ENCODE results near the gene DNAJC13. TPM values are rescaled to one million over a fixed set of nuclear protein-coding genes. Genes with fewer than 3 reads are reported as not detected.

DNAJC13 gene
- total RNA-seq, 1 donor = 116 TPM

DNA sequence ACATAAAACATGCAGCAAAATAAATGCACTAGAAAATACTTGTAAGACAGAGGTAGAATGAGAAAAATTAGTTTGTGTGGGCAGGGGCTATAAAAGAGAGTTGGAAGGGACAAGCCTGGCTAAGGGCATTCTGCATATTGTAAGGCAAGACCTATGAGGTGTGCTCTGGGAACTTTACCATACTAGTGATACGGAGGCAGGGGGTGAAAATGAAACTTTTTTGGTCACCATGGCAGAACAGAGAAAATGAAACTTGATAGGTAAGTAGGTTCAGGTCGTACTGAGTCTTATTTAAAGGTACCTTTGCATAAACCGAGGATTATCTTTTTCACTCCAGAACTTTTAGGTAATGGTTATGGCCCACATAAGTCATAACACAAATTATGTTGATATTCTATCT, 105.1 kb downstream of the DNAJC13 start:
- TF ChIP-seq CTCF (IDR thresholded peaks at IDR 0.05; ENCODE audit: extremely low read depth, low read depth, low read length) = no peak
- Histone ChIP-seq H3K4me3 (ENCODE audit: insufficient read depth, low read length) (no peak overlapping the region), H3K27me3 (ENCODE audit: insufficient read depth, low read length) (no peaks in the 10 kb centered on the region), H3K4me2 (ENCODE audit: insufficient read depth, low read length) (no peak overlapping the region), H3K4me1 (ENCODE audit: insufficient read depth, low read length) (no peaks in the 10 kb centered on the region), H4K20me1 (ENCODE audit: insufficient read depth, low read length) (no peaks in the 10 kb centered on the region), H2AFZ (ENCODE audit: low read length) (no peak overlapping the region), H3K9me3 (ENCODE audit: low read depth, low read length) (no peaks in the 10 kb centered on the region), H3K36me3 (ENCODE audit: insufficient read depth, low read length) (peaks cover 64% of the 10 kb centered on the region), H3K79me2 (ENCODE audit: insufficient read depth, low read length) (no peaks in the 10 kb centered on the region), H3K27ac (ENCODE audit: low read depth, low read length) (no peak overlapping the region)
- DNase-seq (ENCODE audit: insufficient read length, low spot score, missing footprints) = no peak

GRCh38 chr3:132530624-132531023, 113.3 kb downstream of the DNAJC13 start:
- H3K36me3 ChIP-seq (ENCODE audit: insufficient read depth, low read length) = peaks cover 47% of the 10 kb centered on the region

DNA sequence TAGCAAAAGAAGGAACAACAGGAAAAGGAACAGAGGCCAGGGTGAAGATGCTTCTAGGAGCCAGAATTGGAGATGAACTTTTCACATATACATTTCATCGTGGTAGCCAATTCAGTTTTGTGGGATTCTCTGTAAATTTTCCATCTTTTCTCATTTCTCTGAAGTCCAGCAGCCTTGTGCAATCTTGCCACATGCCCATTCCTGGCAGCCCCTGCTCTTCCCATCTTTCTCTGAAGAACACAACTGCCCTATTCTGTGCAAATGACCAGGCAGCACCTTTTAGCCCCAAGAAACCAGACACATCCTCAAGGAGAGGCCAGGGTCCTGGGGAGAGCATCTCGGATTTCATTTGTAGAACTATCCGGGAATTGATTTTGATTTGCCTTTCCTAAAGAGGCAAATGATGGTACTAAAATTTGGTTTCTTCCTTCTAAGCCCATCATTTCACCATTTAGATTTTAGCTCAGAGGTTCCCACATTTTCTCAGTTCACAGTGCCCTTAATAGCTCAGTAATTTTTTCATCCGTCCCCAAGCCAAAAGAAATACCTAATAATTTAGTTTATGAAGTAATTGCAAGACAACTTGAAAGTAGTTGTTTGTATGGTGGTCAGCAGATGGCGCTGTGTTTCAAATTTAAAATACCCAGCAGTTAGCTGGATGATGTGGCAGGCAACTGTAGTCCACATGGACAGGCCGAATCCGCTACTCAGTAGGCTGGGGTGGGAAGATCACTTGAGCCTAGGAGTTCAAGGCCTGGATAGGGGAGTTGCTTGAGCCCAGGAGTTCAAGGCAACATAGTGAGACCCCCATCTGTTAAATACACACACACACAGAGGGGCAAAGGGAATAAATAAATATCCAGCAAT, 118.5 kb downstream of the DNAJC13 start:
- peak; percentile 62 for TF ChIP-seq CTCF (IDR thresholded peaks at IDR 0.05; ENCODE audit: extremely low read depth, low read depth, low read length)
- peaks cover 17% of the 10 kb centered on the region for H3K36me3 ChIP-seq (ENCODE audit: insufficient read depth, low read length)
- peak overlapping the region; percentile 78 for H3K27ac ChIP-seq (ENCODE audit: low read depth, low read length)
- no peaks in the 10 kb centered on the region for H3K9me3 ChIP-seq (ENCODE audit: low read depth, low read length)
- H3K4me2 ChIP-seq (ENCODE audit: insufficient read depth, low read length) = no peak overlapping the region
- H3K4me3 ChIP-seq (ENCODE audit: insufficient read depth, low read length) = no peak overlapping the region
- peaks cover 7% of the 10 kb centered on the region for H3K4me1 ChIP-seq (ENCODE audit: insufficient read depth, low read length)
- peaks cover 3% of the 10 kb centered on the region for H3K79me2 ChIP-seq (ENCODE audit: insufficient read depth, low read length)
- no peaks in the 10 kb centered on the region for H4K20me1 ChIP-seq (ENCODE audit: insufficient read depth, low read length)
- no peaks in the 10 kb centered on the region for H3K27me3 ChIP-seq (ENCODE audit: insufficient read depth, low read length)
- H2AFZ ChIP-seq (ENCODE audit: low read length) = peak overlapping the region; percentile 35
- DNase-seq (ENCODE audit: insufficient read length, low spot score, missing footprints) = no peak

More at GRCh38 chr3:132530624-132531023, 113.3 kb downstream of the DNAJC13 start:
- Histone ChIP-seq H3K4me3 (ENCODE audit: insufficient read depth, low read length) (no peak overlapping the region), H3K79me2 (ENCODE audit: insufficient read depth, low read length) (no peaks in the 10 kb centered on the region), H4K20me1 (ENCODE audit: insufficient read depth, low read length) (no peaks in the 10 kb centered on the region), H2AFZ (ENCODE audit: low read length) (no peak overlapping the region), H3K27ac (ENCODE audit: low read depth, low read length) (no peak overlapping the region), H3K4me1 (ENCODE audit: insufficient read depth, low read length) (no peaks in the 10 kb centered on the region), H3K27me3 (ENCODE audit: insufficient read depth, low read length) (no peaks in the 10 kb centered on the region), H3K9me3 (ENCODE audit: low read depth, low read length) (no peaks in the 10 kb centered on the region), H3K4me2 (ENCODE audit: insufficient read depth, low read length) (no peak overlapping the region)
- TF ChIP-seq CTCF (IDR thresholded peaks at IDR 0.05; ENCODE audit: extremely low read depth, low read depth, low read length) = no peak
- no peak for DNase-seq (ENCODE audit: insufficient read length, low spot score, missing footprints)

DNA sequence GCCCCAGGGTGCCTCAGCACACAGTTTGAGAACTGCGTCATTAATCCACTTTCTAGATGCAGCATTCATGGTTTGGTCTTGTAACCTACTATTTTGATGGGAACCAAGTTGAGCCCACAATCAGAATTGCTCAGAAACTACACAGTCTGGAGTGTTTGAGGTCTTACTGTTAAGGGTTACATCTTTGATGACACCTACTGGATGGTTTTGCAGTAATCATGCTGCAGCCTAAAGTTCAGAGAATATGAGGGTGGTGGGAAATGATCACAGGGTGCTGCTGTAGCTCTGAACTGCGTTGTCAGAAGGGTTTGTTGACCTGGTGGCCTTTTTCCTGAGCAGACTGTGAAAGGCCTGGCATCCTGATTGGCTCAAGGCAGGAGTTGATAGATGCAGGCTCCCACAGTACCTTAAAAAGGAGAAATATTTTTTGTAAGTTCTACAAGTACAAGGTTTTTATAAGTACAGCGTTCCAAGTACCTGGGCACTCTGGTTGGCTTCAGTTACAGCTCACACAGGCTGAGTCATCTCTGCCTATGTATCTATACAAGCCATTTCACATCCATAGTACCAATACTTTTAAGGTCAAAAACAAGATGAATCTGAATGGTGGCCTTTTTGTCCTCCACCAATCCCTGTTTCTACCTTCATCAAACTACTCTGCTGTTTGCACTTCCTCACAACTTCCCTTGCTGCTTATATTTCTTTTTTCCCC, 119.3 kb downstream of the DNAJC13 start:
- no peak for DNase-seq (ENCODE audit: insufficient read length, low spot score, missing footprints)
- Histone ChIP-seq H3K9me3 (ENCODE audit: low read depth, low read length) (no peaks in the 10 kb centered on the region), H4K20me1 (ENCODE audit: insufficient read depth, low read length) (no peaks in the 10 kb centered on the region), H3K36me3 (ENCODE audit: insufficient read depth, low read length) (peaks cover 12% of the 10 kb centered on the region), H3K4me3 (ENCODE audit: insufficient read depth, low read length) (no peak overlapping the region), H3K27ac (ENCODE audit: low read depth, low read length) (peak overlapping the region; percentile 78), H2AFZ (ENCODE audit: low read length) (peak overlapping the region; percentile 35), H3K4me2 (ENCODE audit: insufficient read depth, low read length) (no peak overlapping the region), H3K79me2 (ENCODE audit: insufficient read depth, low read length) (peaks cover 3% of the 10 kb centered on the region), H3K4me1 (ENCODE audit: insufficient read depth, low read length) (peaks cover 7% of the 10 kb centered on the region), H3K27me3 (ENCODE audit: insufficient read depth, low read length) (no peaks in the 10 kb centered on the region)
- no peak for TF ChIP-seq CTCF (IDR thresholded peaks at IDR 0.05; ENCODE audit: extremely low read depth, low read depth, low read length)

All from osteoblast (primary cell).